Mesothelial cell of epicardium (in vitro differentiated cells): Measurements from ENCODE around the gene CST3. TPM values are rescaled to one million over a fixed set of nuclear protein-coding genes. Genes with fewer than 3 reads are reported as not detected.

Experiments used
- DNase-seq, 2 experiments: peaks; one replicate each; pipeline ENCODE4 v3.0.0; 2021; ENCODE audit warnings: low spot score in 2 of 2; ENCODE audit not compliant: unreplicated experiment in 2 of 2
- H3K27ac Mint-ChIP-seq: 2 replicates; pipeline ENCODE4 v1.8.0; 2021; ENCODE audit warnings: mixed read lengths
- H3K27me3 Mint-ChIP-seq: 2 replicates; pipeline ENCODE4 v1.8.0; 2021; ENCODE audit warnings: low read depth, mixed read lengths
- H3K36me3 Mint-ChIP-seq: 2 replicates; pipeline ENCODE4 v1.8.0; 2021; ENCODE audit warnings: mixed read lengths
- H3K4me1 Mint-ChIP-seq: 2 replicates; pipeline ENCODE4 v1.8.0; 2021; ENCODE audit warnings: mixed read lengths
- H3K4me3 Mint-ChIP-seq: 2 replicates; pipeline ENCODE4 v1.8.0; 2021; ENCODE audit warnings: mild to moderate bottlenecking, moderate library complexity, mixed read lengths
- H3K9me3 Mint-ChIP-seq: 2 replicates; pipeline ENCODE4 v1.8.0; 2021; ENCODE audit warnings: mixed read lengths
- total RNA-seq: library from RNA; stranded (reverse); gene quantifications from 3 replicates; pipeline ENCODE4 v1.2.1, GENCODE V29; 2021
- TF ChIP-seq, protein P1 (sequence below): fragments of 200-600 bp; sonication (generic); IDR thresholded peaks from one replicate; pipeline ENCODE4 v1.5.0; 2021; ENCODE audit warnings: antibody characterized with exemption; ENCODE audit not compliant: unreplicated experiment

Gene CST3
- total RNA-seq, 1 donor from 2014 or later, result 138 TPM

DNA sequence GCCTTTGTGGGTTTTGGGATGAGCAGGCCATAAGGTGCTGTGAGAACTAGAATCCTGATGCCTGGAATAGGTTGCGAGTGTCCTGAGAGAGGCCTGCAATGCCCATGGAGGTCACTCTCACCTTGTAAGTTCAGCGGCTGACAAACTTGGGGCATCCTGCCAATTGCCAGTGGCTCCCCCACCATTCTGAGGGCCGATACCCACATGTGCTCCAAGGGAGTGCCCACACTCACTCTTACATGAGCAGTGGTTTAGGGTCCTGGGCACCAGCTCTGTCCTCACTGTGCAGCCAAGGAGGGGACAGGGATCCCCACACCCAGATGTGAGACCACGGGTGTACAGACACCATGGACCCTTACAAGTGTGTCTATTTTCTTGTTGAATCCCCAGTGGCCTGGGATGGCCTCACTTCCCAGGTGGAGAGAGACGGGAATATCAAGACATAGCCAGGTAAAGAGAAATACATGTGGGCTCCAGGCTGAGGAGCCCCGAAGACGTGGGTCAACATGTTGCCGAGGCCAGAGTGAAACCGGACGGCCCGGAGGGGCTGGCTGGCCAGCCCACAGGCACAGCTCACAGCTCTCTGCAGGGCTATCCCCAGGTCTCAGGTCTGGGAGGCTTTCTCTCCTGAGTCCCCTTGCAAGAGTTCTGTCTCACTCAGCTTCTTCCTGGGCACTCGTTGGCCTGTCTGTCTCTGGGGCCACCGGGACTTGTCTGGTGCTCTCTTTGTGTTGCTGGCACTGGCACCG lies 30.1 kb downstream of the CST3 start:
- Mint-ChIP-seq H3K4me3 (no peak overlapping the region), H3K9me3 (no peaks in the 10 kb centered on the region), H3K4me1 (no peaks in the 10 kb centered on the region), H3K27ac (no peak overlapping the region), H3K27me3 (peaks cover 11% of the 10 kb centered on the region), H3K36me3 (no peaks in the 10 kb centered on the region)
- TF ChIP-seq, protein P1, sequence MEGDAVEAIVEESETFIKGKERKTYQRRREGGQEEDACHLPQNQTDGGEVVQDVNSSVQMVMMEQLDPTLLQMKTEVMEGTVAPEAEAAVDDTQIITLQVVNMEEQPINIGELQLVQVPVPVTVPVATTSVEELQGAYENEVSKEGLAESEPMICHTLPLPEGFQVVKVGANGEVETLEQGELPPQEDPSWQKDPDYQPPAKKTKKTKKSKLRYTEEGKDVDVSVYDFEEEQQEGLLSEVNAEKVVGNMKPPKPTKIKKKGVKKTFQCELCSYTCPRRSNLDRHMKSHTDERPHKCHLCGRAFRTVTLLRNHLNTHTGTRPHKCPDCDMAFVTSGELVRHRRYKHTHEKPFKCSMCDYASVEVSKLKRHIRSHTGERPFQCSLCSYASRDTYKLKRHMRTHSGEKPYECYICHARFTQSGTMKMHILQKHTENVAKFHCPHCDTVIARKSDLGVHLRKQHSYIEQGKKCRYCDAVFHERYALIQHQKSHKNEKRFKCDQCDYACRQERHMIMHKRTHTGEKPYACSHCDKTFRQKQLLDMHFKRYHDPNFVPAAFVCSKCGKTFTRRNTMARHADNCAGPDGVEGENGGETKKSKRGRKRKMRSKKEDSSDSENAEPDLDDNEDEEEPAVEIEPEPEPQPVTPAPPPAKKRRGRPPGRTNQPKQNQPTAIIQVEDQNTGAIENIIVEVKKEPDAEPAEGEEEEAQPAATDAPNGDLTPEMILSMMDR, result no peak
- DNase-seq, result no peak

DNA sequence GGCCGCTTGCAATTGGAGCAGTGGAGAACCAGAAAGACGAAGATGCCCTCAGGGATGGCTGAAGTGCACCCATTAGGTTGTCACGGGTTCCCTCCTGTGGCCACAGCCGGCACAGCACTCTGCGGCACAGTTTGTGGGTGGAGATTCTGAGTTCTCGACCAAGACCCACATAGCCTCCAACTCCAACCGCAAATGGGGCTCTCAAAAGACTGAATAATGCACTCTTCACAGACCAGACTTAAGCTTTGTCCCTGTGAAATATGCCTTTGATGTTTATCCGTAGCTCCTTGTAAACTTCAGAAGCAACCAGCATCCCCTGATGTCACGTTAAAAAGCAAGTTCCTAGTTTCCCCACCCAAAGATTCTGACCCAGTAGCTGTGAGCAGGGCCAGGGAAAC lies 31.1 kb downstream of the CST3 start:
- no peak overlapping the region for H3K27ac Mint-ChIP-seq
- H3K4me3 Mint-ChIP-seq, result no peak overlapping the region
- H3K27me3 Mint-ChIP-seq, result peaks cover 11% of the 10 kb centered on the region
- DNase-seq, result peak; percentile 65 to 85
- no peaks in the 10 kb centered on the region for H3K4me1 Mint-ChIP-seq
- no peaks in the 10 kb centered on the region for H3K36me3 Mint-ChIP-seq
- H3K9me3 Mint-ChIP-seq, result no peaks in the 10 kb centered on the region
- TF ChIP-seq, protein P1, result peak; percentile 80

DNA sequence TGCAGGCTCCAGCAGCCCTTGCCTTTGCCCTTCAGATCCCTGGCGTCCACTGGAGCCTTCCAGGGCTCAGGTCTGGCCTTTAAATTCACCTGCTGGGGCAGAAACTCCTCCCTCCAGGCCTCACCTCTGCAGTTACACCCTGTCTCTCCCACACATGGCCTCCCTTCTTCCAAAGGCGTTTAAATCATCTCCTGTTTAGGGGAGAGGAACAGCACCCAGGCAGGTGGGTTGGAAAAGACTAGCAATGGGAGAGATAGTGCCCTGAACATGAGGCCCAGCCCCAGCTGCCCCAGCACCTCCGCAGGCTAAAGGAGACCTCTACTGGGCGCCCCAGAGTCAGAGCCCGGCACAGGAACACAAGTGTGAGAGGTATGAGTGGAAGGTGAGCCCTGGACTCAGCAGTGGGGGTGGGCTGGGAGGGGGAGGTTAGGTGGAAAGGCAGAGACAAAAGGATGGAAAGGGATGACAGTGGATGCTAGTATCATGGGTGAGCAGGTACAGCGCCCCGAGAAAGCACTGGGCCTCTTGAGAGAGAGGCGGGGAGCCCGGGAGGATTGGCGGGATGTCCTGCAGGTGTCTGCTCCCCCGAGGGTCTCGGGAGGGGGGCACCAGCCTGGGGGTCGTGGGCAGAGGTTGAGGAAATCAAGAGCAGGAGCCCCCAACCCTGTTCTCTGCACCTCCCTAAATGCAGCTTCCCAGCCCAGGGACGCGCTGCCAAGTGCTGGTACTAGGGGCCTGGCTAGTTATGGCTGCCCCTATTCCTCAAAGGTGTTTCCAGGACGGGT lies 31.7 kb downstream of the CST3 start, which contains the start of gene CST9:
CST9 (minus strand) TSS at position 51 of the 785 bp plus-strand sequence. CDS start 53 bp downstream, outside the sequence.
- Mint-ChIP-seq H3K4me3 (no peak within 1 kb of the TSS), H3K27me3 (peaks cover 11% of the 10 kb centered on the region), H3K9me3 (no peaks in the 10 kb centered on the region), H3K4me1 (no peaks in the 10 kb centered on the region), H3K27ac (no peak within 1 kb of the TSS), H3K36me3 (no peaks in the 10 kb centered on the region)
- TF ChIP-seq, protein P1, result no peak
- no peak for DNase-seq

DNA sequence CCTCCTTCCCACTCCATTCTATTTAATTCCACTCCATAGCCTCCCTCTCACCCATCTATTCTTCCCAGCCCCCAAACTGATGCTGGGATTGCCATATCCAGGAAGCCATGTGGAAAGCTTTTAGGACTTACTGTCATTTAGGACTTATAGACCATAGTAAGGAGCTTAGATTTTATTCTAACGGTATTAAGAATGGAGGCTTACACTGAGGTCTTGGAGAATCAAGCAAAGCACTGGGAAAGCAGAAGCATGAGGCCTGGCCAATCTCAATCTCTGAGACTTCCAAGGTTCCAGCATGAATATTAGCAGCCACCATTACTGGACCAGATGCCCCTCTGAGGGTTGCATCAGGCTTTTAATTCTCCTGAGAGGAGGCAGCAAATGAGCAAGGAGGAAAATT lies 33.4 kb downstream of the CST3 start:
- TF ChIP-seq, protein P1, result no peak
- H3K4me3 Mint-ChIP-seq, result no peak overlapping the region
- no peak overlapping the region for H3K27ac Mint-ChIP-seq
- peaks cover 14% of the 10 kb centered on the region for H3K27me3 Mint-ChIP-seq
- no peak for DNase-seq
- no peaks in the 10 kb centered on the region for H3K36me3 Mint-ChIP-seq
- no peaks in the 10 kb centered on the region for H3K4me1 Mint-ChIP-seq
- H3K9me3 Mint-ChIP-seq, result no peaks in the 10 kb centered on the region

DNA sequence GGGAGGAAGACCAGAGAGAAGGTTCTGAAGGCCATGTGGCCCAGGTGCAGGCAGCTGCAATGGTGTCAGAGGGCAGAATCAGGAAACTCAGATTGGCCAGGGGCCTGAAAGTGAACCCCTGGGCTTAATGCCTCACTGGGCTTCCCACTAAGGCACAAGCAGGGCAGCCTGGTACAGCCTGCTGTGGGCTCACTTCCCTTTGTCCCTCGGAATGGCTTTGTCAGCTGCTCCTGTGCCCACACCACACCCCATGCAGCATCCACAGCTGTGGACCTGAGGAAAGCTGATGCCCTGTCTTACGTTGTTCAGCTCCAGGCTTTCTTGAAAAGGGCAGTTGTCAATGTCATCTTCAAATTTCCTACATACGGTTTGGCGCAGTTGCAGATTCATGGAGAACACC lies 34.4 kb downstream of the CST3 start:
- H3K27me3 Mint-ChIP-seq, result peaks cover 14% of the 10 kb centered on the region
- no peak overlapping the region for H3K27ac Mint-ChIP-seq
- H3K9me3 Mint-ChIP-seq, result no peaks in the 10 kb centered on the region
- no peak overlapping the region for H3K4me3 Mint-ChIP-seq
- H3K4me1 Mint-ChIP-seq, result no peaks in the 10 kb centered on the region
- DNase-seq, result no peak
- no peaks in the 10 kb centered on the region for H3K36me3 Mint-ChIP-seq
- TF ChIP-seq, protein P1, result no peak
